OCI-M1 (cell line): Measurements from ENCODE around the gene ACACA.

ENCODE experiments used
- DNase-seq: peaks from one replicate; lab custom pipeline; 2025; lab: John Stamatoyannopoulos, UW

The ACACA gene

DNA sequence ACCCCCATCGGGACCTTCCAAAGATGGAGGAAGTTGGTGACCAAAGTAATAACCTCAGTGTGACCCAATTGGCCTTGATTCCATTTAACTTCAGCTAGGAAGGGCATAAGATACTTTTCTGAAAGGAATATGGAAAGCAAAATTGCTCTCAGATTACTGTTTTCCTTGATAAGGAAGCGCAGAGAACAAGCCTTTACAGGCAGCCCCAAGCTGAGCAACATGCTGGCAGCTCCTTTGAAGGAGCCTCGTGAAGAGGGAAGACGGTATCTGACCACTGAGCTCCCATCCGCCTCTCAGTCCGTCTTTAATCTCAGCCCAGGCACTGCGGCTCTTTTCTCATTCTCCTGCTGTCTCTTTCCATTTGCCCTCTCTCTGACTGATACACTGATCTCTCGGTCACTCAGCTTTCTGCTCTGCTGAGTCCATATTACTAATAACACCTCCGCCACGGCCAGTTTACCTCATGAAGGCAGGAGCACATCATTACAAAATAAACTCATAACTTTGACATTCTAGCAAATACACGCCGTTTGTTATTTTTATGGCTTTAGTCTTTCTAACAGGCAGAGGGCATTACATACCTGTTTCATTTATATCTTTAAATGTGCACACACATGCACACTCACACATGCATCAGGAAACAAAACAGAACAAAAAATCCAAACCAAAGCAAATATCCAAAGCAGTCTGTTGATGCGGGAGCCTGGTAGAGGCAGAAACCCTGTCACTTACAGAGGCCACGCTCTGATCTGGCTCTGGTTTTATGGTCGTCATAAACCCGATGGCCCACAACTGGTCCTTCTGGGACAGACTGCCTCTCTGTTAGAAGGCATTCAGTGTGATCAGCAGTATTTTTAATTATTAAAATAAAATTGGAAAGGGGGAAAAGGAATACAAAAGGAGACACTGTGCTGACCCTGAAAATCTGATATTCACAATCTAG lies 274.7 kb downstream of the ACACA start:
- no peak for DNase-seq

DNA sequence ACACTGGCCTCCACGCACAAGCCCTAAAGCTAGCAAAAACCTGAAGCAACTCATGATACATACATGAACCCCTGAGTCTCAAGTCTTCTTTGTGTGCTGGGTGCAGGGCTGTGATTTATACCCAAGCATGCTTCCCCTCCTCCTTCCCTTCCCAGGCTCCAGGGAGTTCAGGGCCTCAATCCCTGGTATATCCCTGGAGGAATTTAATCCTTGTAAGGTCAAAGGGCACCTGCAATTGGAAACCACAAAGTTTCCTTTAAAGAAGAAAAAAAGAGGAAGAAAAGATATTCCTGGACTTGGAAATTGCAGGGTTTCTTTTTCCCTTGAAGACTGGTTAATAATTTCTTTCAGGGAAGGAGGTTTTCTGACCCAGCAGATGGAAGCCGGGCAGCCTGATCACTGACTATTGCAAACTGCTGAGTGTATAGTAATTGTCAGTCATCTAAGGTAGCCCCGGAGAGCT lies 275.6 kb downstream of the ACACA start:
- DNase-seq = no peak

DNA sequence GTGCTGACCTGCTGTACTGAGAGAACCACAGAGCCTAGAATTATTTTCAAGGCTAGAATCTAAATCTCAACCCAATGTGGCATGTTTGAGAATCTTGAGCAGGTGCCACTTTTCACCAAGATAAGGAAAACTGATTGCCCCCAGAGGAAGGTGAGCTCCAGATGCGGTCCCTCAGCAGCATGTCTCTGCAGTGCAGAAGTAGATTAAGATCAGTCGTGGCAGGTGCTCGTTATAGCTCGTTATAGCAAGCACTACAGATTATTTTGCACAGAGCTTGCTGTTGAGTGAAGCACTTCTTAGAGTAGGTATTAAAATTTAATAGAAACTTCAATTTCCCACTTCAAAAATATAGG lies 281.8 kb downstream of the ACACA start:
- DNase-seq = no peak

DNA sequence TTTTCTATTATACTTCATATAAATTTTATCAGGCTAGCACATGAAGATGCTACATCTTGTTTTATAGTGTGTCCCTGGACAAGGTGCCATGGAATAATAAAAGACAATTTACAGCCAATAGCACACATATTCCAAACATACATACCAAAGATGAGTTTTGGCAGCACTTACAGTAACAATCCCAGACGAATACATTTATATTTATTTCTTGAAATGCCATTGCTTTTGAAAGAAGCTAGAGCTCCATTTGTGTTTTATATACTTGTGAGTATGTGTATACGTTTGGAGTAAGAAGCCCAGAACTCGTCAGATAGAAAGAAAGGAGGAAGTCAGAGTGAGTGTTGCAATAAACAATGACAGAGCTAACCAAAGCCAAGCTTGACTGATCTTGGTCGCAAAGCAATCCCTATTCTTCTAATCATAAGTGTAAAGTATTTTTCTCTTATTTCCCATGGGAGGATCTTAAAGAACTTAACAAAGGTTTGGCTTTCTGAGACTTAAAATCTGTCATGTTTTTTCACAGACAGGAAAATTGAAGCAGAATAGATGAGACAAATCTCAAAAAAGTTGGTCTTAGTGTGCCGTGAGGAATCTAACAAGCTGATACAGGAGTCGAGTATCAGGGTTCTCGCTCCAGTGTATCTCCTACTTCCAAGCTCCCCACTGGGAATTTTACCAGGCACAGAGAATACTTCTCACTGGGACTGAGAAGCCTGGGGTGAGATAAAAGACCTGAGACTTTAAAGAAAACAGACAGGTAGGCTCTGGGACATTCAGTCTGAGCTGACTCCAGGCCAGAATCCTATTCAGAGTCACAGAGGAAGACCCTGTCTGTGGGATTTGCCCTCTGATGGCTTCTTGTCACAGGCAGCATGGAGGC lies 282.5 kb downstream of the ACACA start:
- peak; percentile 55 for DNase-seq

DNA sequence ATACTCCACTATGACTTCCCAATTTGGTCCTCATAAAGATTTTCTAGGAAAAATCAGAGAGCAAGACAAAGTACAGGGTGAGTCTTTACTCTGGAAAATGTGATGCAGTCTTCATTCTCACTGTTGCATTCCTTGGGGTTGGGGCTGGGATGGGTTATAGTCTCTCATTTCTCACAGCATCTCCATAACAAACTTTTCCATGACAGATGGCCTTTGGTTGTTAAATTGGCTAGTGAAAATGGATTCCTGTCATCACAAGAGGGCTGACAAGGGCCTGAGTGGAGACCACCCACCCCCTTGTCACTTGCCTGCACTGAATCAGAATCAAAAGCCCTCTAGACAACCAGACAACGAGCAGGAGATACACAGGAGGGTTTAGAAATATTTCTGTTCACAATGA lies 283.2 kb downstream of the ACACA start:
- no peak for DNase-seq

DNA sequence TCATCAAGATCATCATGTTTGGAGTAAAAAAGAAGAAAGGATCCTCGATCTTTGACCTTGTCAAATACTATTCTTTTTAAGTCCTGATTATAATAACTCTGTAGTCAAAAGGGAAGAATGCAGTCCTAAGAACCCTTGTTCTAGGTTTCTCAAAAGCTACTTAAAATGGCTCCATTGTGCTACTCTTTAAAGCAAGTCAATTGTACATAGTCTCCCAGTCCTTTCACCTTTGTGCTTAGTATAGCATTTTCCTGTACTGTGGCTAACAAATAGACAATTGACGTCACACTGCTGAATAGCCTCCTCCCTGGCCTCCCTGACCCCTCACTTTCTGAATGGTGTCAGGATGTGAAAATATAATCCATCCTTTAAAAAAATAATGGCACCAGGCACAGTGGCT lies 285.0 kb downstream of the ACACA start:
- DNase-seq = no peak

DNA sequence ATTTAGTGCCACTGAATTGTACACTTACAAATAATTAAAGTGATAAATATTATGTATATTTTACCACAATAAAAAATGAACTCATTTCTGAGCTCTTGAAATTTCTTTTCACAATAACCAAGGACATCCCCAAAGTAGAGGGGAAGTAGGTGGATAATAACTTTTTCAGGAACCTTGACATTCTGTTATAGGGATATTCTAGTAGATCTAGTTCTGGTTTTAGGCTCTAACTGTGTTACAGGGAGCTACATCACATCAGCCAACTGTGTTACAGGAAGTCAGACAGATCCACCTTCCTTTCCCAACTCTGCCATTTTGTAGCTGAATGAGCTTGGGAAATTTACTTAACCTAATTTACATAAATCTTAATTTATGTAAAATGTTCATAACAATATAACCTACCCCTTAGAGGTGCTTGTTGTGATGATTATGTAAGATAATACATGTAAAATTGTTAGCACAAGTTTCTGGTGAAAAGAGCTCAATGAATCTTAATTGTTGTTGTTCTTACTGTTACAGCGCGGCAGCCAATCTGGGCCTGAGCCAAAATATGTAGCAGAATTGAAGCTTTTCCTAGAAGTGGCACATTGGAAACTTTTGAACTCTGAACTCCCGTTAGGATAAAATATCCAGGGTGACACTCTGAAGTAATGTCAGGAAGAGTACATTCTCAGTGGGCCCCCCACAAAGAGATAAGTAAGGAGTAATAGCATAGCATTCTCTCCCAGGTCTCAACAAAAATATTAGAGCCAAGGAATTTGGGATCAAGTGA lies 288.1 kb downstream of the ACACA start:
- DNase-seq = no peak

DNA sequence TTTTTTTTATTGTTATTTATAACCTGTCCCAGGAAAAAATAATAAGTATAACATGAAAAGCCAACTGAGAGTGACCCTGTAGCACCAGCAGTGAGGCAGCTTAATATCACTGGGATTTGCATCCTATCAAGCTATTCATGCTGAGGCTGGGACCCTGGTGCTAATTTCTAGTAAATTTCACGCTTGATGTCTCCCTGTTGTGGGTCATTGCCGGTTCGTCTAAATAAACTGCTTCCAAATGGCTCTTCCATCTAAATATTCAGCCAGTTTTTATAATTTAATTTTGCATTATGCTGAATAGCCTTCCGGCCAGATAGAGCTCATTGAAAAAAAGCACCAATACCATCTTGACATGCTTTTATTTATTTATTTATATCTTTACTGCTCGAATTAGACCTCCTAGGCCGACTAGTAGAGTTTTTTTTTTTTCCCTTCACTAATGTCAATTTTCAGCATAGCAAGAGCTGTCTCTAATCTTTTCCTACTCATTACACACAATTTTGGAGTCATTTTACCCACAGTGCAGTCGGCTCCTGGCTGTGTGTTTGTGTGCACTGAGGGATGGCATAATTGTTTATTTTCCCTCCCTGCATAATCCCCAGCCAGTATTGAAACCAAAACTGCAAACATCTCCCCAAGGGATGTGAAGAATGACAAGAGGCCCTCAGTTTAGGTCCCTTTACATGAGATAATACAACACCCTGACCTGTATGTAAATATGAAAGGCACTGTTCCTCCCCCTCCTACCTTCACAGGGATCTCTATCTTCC lies 289.1 kb downstream of the ACACA start:
- no peak for DNase-seq

DNA sequence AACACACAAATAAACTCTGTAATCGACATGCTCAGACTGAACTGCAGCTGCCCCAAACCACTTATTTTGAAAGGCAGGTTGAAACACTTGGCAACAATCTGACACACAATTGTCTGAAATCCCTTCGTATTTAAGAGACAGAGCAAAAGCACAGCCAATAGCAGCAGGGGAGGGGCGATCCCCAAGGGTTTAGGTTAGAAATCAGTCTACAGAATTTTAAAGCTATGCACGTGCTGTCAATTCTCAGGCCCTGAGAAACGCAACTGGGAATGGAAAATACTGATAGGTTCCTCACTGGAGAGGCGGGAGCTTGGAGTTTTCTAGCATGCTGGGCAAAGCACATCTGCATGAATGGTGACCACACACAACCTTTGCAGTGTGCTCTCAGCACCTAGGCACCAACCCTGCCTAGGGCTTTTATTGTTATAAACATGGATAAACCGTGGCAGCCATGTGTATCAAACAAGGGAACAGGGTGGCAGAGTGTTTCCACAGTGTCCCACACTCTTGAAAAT lies 289.9 kb downstream of the ACACA start:
- no peak for DNase-seq

DNA sequence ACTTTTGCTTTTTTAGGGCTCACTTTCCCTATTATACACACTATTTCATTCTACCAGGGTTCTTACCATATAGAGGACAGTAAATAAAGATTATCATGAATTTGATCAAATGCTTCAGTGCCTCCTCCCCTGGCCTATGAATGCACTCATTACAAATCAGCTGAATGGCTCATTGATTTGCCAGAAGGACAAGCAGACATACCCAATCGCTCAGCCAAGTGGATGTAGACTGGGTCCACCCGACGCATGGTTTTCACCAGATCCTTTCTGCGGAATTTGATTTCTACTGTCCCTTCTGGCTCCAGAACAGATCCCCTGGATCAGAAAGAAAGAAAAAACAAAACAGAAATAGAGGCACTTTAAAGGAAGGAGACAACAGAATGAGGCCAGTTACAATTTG lies 295.3 kb downstream of the ACACA start:
- DNase-seq = no peak

DNA sequence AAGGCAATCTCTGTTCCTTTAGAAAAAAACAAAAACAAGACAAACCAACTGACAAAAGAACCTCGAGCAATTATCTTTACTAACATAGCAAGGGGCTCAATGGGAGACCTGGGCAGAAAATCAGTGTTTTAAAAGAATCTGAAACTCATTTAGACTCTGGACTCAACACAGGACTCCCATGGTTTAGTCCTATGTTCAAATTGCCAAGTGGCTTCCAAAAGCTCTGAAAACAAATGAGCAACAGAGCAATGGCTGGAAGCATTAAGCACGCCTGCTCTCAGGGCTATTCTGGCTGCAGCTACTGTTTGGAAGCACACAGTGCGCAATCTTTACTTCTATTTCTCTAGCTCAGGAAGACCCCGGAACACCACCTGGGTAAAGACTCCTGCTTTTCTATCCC lies 295.9 kb downstream of the ACACA start:
- DNase-seq = no peak

DNA sequence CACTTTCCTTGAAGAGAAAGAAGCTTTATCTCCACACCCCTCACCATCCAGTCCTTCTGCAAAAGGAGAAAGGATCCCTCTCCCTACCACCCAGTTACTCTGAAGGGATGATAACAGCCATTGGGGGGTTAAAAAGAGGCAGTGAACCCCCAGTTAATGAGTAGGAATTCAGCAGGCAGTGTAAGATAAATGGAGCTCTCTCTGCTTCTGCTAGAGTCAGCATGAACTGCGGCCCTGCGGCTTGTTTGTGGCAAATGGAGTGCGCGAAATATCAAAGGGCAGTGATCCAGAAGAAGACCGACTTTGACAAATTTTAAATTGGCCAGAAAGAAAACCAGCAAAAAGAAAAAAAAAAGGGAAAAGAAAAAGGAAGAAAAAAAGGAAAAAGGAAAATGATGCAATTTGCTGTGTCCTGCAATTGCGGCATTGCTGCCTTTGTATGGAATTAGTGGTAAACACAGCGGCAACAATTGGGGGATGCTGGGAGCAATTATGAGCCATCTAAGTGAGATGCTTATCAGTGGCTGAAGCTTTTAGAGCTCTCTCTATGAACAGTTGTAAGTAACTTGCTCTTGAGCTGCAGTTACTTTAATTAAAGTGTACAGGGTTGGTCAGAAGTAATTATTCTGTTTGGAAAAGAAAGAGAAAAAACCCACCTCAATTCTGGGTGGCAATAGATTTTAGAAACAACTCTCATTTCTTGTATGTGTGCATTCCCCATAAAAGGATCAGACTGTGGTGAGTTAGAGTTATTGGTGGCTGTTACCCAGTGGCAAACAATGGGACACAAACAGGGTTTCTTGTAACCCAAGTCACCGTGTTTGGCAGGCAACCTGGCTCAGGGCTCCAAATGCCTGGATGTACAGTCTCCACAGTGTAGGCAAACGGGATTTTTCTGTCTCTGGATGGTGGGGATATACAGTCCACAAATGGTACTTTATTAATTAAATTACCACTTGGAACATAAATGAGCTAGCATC lies 296.6 kb downstream of the ACACA start:
- no peak for DNase-seq

DNA sequence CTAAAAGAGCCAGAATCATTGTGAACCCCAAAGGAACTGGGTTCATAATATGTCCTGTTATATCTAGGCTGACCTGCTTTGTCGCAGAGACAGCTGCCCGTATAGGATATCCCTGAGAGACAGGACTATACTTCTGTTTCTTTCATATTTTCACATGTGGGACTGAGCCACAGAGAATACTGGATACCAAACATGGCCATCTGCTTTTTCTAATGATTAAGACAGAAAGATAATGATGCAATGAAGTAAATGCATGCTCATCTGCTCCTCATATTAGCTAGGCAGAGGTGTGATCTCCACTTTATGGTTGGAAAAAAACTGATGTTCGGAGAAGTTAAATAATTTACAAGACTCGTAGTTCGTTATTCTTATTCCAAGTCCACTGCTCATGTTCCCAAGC lies 297.5 kb downstream of the ACACA start:
- no peak for DNase-seq

DNA sequence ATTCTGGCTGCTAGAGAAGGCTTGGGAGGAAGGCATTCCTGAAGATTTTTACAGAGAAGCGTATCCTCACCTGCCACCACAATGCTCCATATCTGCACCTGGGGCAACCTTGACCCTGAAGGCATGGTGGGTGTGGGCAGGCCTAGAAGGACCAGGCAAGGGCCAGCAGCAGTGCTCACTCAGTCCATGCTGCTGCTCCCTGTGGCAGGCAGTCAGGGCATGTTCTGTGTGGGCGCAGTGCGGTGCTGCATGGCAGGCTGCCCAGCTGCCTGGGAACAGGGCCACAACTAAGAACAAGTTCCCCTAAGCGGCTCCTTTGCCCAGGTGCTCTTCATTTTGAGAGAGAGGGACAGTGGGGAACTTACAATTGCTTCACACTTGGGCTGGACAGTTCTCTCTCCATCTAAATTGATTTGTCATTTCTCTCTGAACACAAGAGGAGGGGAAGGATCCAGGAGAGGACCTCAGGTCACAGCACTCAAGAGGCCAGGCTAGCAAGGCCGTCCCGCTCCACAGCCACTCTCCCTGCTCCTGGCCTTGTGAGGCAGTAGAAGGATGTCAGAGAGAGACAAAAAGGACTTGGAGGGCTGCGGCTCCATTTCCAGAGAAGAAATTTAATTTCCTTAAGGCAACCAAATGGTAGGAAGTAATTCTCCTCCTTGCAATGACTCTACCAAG lies 299.1 kb downstream of the ACACA start:
- no peak for DNase-seq

DNA sequence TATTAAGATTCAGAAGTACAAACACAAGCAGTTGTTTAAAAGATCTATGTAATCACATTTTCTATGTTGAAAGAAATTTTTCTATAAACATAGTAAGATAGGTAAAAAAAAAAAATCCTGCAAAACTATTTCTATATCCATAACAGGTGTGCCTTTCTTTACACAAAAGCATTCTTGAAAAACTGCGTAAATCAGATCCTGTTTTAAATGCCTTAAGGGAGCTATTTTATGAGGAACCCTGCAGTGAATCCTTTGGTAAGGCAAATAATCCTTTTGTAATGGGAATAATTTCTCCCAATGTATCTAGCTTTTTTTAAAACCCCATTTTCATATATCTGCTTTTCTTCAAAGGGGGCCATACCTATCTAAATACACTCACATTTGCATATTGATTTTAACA lies 300.6 kb downstream of the ACACA start:
- no peak for DNase-seq

DNA sequence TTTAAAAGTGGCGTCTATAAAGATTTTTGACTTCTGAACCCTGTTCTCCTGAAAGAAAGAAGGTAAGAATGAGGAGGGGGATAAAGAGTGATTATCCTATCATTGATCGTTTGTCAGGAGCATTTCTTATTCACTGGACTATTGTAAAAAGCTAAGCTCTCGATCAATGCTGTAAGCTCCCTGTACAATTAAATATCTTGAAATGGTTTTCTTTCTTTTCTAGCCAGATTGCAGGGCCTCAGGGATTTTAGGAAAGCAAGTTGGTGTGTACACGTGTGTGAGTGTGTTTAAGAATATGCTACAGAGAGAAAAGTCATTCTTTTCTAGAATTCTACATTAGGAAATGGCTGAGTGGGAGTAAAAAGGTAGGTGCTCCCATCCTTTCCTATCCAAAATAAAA lies 303.4 kb downstream of the ACACA start:
- no peak for DNase-seq

DNA sequence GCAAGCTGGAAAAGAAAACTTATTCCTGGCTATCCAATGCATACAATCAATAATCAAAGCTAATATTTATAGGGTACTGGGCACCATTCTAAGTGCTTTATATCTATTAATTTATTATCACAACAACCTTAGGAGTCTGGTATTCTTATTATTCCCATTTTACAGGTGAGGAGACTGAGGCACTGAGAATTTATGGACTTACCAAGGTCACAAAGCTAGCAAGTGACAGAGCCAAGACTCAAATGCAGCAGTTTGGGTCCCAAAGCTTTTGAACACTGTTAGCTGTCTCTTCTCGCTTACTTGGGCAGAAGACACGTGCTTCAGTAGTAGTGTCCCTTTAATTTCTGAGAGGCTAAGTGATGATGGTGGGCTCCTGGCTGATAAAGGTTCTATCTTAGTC lies 305.3 kb downstream of the ACACA start:
- no peak for DNase-seq

DNA sequence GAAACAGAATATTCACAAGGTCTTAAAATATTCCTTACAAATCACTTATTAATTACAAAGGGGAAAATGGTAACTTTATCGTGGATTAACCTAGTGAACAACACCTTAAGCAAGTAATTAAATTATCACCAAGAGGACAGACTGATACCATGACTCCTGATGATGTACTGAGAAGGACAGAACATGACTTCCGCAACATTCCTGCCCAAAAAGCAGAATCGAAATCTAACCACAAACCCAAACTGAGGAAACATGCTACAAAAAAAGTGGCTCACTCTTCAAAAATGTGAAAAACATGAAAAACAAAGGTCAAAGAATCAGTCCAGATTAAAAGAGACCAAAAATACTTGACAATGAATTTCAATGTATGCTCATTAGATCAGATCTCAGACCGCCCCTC lies 306.4 kb downstream of the ACACA start:
- DNase-seq = no peak

DNA sequence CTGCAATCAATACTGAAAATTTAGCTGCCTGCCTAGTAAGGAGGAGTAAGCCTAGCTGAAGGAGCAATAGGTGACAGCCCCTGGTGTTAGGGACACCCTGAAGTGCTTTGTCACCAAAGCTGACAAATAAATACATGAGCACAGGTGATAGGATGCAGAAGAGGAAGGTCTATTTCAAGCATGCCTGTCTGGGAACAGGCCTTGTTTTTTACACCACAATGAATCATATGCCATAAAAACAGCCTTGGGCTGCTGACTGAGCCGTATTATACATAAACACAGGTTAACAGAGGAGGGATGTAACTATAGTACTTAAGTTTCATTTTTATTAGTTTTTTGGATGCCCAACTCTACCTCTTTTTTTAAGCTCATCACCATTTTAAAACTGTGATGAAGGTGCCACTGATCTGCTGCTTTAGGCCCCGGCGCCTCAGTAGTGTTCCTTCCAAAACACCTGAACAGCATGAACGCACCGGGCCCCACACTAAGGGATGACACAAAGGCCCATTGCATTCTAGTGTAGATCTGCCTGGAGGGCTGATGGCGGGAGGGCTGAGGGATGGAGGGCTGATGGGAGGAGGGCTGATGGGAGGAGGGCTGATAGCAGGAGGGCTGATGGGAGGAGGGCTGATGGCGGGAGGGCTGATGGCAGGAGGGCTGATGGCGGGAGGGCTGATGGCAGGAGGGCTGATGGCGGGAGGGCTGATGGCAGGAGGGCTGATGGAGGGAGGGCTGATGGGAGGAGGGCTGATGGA lies 307.5 kb downstream of the ACACA start:
- DNase-seq = no peak
